Gastroesophageal sphincter (tissue), 4 donors: Measurements from ENCODE around the gene COL18A1. TPM values are rescaled to one million over a fixed set of nuclear protein-coding genes. Genes with fewer than 3 reads are reported as not detected.

ENCODE experiments used
- ATAC-seq: fragments of 150-250 bp; one replicate; pipeline ENCODE4 v1.9.1; 2016; ENCODE audit warnings: mild to moderate bottlenecking, moderate library complexity
- H3K27ac ChIP-seq, 4 donors: fragments of 200-600 bp; sonication (generic) in 3 of 4; 1 replicate in 3 of 4; 2 replicates in 1 of 4; pipeline ENCODE4 v1.5.1; 2016 to 2019
- H3K27me3 ChIP-seq: fragments of 200-600 bp; sonication (generic); one replicate; pipeline ENCODE4 v1.5.1; 2019
- H3K36me3 ChIP-seq, 2 donors: fragments of 200-600 bp; sonication (generic); one replicate each; pipeline ENCODE4 v1.5.1; 2019; ENCODE audit warnings: control low read depth in 1 of 2
- H3K4me1 ChIP-seq, 3 donors: fragments of 200-600 bp; sonication (generic); 1 replicate in 2 of 3; 2 replicates in 1 of 3; pipeline ENCODE4 v1.5.1; 2016 to 2019; ENCODE audit warnings: control low read depth in 2 of 3
- H3K4me3 ChIP-seq, 2 donors: fragments of 200-600 bp; sonication (generic); one replicate each; pipeline ENCODE4 v1.5.1; 2019; ENCODE audit warnings: mild to moderate bottlenecking in 1 of 2, moderate library complexity in 1 of 2
- H3K9me3 ChIP-seq, 3 donors: fragments of 200-600 bp; sonication (generic); one replicate each; pipeline ENCODE4 v1.5.1; 2017 to 2019; ENCODE audit warnings: control low read depth in 2 of 3
- CTCF ChIP-seq, 4 experiments: fragments of 200-600 bp in 2 of 4; fragments of 450-650 bp in 2 of 4; sonication (generic) in 1 of 4; IDR thresholded peaks; one replicate each; pipeline ENCODE4 v1.5.1; 2017 to 2019; ENCODE audit warnings: antibody characterized with exemption in 4 of 4, mild to moderate bottlenecking in 2 of 4, moderate library complexity in 2 of 4
- EP300 ChIP-seq: sonication (generic); formaldehyde crosslinking; IDR thresholded peaks from one replicate; pipeline ENCODE4 v1.6.1; 2017; ENCODE audit warnings: antibody characterized with exemption, mild to moderate bottlenecking
- POLR2A ChIP-seq, 2 donors: fragments of 450-650 bp; IDR thresholded peaks; one replicate each; pipeline ENCODE4 v1.6.1; 2017; ENCODE audit warnings: antibody characterized with exemption in 2 of 2, mild to moderate bottlenecking in 2 of 2, moderate library complexity in 1 of 2
- POLR2AphosphoS5 ChIP-seq: sonication (generic); formaldehyde crosslinking; IDR thresholded peaks from one replicate; pipeline ENCODE4 v1.6.1; 2017; ENCODE audit warnings: antibody characterized with exemption
- WGBS, 2 donors: methylation state at CpG; one replicate each; pipeline ENCODE4 v1.1.5; 2018; ENCODE audit warnings: low coverage in 1 of 2; 5-methylcytosine and 5-hydroxymethylcytosine counted together
- total RNA-seq, 4 donors: library from RNA; depleted of rRNA; stranded (reverse); fragments of >200 nt; gene quantifications; one replicate each; pipeline ENCODE4 v1.1.0, GENCODE V29; 2016

The COL18A1 gene
- total RNA-seq, 4 donors from 2014 or later, result 69.3 to 116 (median 78.4) TPM

GRCh38 chr21:45405271-45405818 is 380 bp downstream of the COL18A1 start:
- no peaks in the 10 kb centered on the region for H3K36me3 ChIP-seq
- TF ChIP-seq POLR2A (IDR thresholded peaks at IDR 0.05), result peak; percentile 31 to 44
- no peak for TF ChIP-seq EP300
- peak in 1 of 4 experiments; percentile 19 for TF ChIP-seq CTCF (IDR thresholded peaks at IDR 0.05)
- TF ChIP-seq POLR2AphosphoS5, result no peak
- ATAC-seq, result peak; percentile 76
- H3K4me3 ChIP-seq, result peak overlapping the region; percentile 53 to 72
- H3K27me3 ChIP-seq, result peaks cover 16% of the 10 kb centered on the region
- peaks cover 0 to 66% (median 18%) of the 10 kb centered on the region in 3 donors for H3K4me1 ChIP-seq
- peak overlapping the region; percentile 18 to 83 (median 81) for H3K27ac ChIP-seq
- H3K9me3 ChIP-seq, result peaks cover 0 to 18% (median 0%) of the 10 kb centered on the region in 3 donors
- no CpG with 5 or more reads among the region's 86 CpGs for WGBS, 2 donors

- peak; percentile 25 for TF ChIP-seq POLR2AphosphoS5
- no peak for TF ChIP-seq EP300
- TF ChIP-seq POLR2A (IDR thresholded peaks at IDR 0.05), result no peak
- peak; percentile 11 for ATAC-seq
- peaks cover 16% of the 10 kb centered on the region for H3K27me3 ChIP-seq
- peaks cover 0 to 74% (median 18%) of the 10 kb centered on the region in 3 donors for H3K4me1 ChIP-seq
- H3K4me3 ChIP-seq, result peak overlapping the region; percentile 53 to 72
- peak overlapping the region; percentile 18 to 83 (median 81) for H3K27ac ChIP-seq
- 47 to 53% methylated on average over 3 to 6 of the region's 83 CpGs for WGBS, 2 donors
- H3K9me3 ChIP-seq, result peaks cover 0 to 12% (median 0%) of the 10 kb centered on the region in 3 donors
- no peaks in the 10 kb centered on the region for H3K36me3 ChIP-seq
These were observed 1.1 kb downstream of the COL18A1 start for GRCh38 chr21:45405819-45406762.

GRCh38 chr21:45406801-45407628 is 2.0 kb downstream of the COL18A1 start:
- H3K9me3 ChIP-seq, result peaks cover 0 to 2% (median 0%) of the 10 kb centered on the region in 3 donors
- peak overlapping the region in 1 of 2 donors; percentile 72 for H3K4me3 ChIP-seq
- no peak for ATAC-seq
- H3K36me3 ChIP-seq, result no peaks in the 10 kb centered on the region
- peaks cover 0 to 76% (median 18%) of the 10 kb centered on the region in 3 donors for H3K4me1 ChIP-seq
- 64 to 72% methylated on average over 7 to 13 of the region's 17 CpGs for WGBS, 2 donors
- H3K27me3 ChIP-seq, result peaks cover 16% of the 10 kb centered on the region
- no peak for TF ChIP-seq POLR2A (IDR thresholded peaks at IDR 0.05)
- no peak for TF ChIP-seq POLR2AphosphoS5
- no peak for TF ChIP-seq CTCF (IDR thresholded peaks at IDR 0.05)
- TF ChIP-seq EP300, result no peak
- peak overlapping the region in 3 of 4 donors; percentile 81 to 83 (median 81) for H3K27ac ChIP-seq

GRCh38 chr21:45407629-45408247 is 2.8 kb downstream of the COL18A1 start:
- no CpG with 5 or more reads among the region's 10 CpGs for WGBS, 2 donors
- H3K9me3 ChIP-seq, result no peaks in the 10 kb centered on the region
- H3K36me3 ChIP-seq, result no peaks in the 10 kb centered on the region
- peak overlapping the region in 2 of 4 donors; percentile 1 to 81 for H3K27ac ChIP-seq
- peaks cover 0 to 82% (median 18%) of the 10 kb centered on the region in 3 donors for H3K4me1 ChIP-seq
- H3K27me3 ChIP-seq, result peaks cover 16% of the 10 kb centered on the region
- H3K4me3 ChIP-seq, result no peak overlapping the region
- TF ChIP-seq CTCF (IDR thresholded peaks at IDR 0.05), result no peak
- no peak for TF ChIP-seq POLR2AphosphoS5
- no peak for TF ChIP-seq EP300
- no peak for TF ChIP-seq POLR2A (IDR thresholded peaks at IDR 0.05)
- no peak for ATAC-seq
